NCI-H345 treated with DMSO at 0.1 percent for 48 hours (cell line): ENCODE results near the gene POMZP3.
"Not testable (repeated sequence)": the region's sequence is repeated elsewhere in the genome, so short reads cannot be mapped to it uniquely, and the experiment has no call there.

Experiments used
- DNase-seq: peaks from one replicate; lab custom pipeline; 2025; ENCODE audit not compliant: unreplicated experiment; lab: John Stamatoyannopoulos, UW

The POMZP3 gene

GRCh38 chr7:76626989-76627642 is at the start of gene POMZP3:
POMZP3 (minus strand) TSS chr7:76627279; CDS start chr7:76626064, 1,215 bp downstream.
- DNase-seq: not testable (repeated sequence)

GRCh38 chr7:76675783-76676182 is 48.7 kb upstream of the POMZP3 start:
- DNase-seq: not testable (repeated sequence)

GRCh38 chr7:76673346-76673745 is 46.3 kb upstream of the POMZP3 start:
- peak; percentile 24 for DNase-seq

- DNase-seq: not testable (repeated sequence)
Measured at GRCh38 chr7:76659212-76659611, 32.1 kb upstream of the POMZP3 start.

- DNase-seq: not testable (repeated sequence)
Measured at GRCh38 chr7:76656425-76656824, 29.3 kb upstream of the POMZP3 start.

- not testable (repeated sequence) for DNase-seq
Measured at GRCh38 chr7:76642620-76643019, 15.5 kb upstream of the POMZP3 start.

- not testable (repeated sequence) for DNase-seq
Measured at GRCh38 chr7:76637061-76637691, 10.1 kb upstream of the POMZP3 start.

GRCh38 chr7:76626581-76626980 is 498 bp downstream of the POMZP3 start:
- DNase-seq: not testable (repeated sequence)

- DNase-seq: not testable (repeated sequence)
Measured at GRCh38 chr7:76619439-76620190, 7.5 kb downstream of the POMZP3 start.

GRCh38 chr7:76613783-76614182 is 13.3 kb downstream of the POMZP3 start:
- not testable (repeated sequence) for DNase-seq

- DNase-seq: not testable (repeated sequence)
Measured at GRCh38 chr7:76612232-76612631, 14.8 kb downstream of the POMZP3 start.

GRCh38 chr7:76609864-76610263 is 17.2 kb downstream of the POMZP3 start:
- not testable (repeated sequence) for DNase-seq

- not testable (repeated sequence) for DNase-seq
Measured at GRCh38 chr7:76608469-76608868, 18.6 kb downstream of the POMZP3 start.

- DNase-seq: not testable (repeated sequence)
Measured at GRCh38 chr7:76606027-76606426, 21.1 kb downstream of the POMZP3 start.

GRCh38 chr7:76600650-76601049 is 26.4 kb downstream of the POMZP3 start:
- not testable (repeated sequence) for DNase-seq

GRCh38 chr7:76600116-76600482 is 27.0 kb downstream of the POMZP3 start:
- DNase-seq: not testable (repeated sequence)

GRCh38 chr7:76598590-76599264 is 28.4 kb downstream of the POMZP3 start:
- DNase-seq: not testable (repeated sequence)

GRCh38 chr7:76597288-76597687 is 29.8 kb downstream of the POMZP3 start:
- not testable (repeated sequence) for DNase-seq

- DNase-seq: not testable (repeated sequence)
Measured at GRCh38 chr7:76592694-76593093, 34.4 kb downstream of the POMZP3 start.

- not testable (repeated sequence) for DNase-seq
Measured at GRCh38 chr7:76591602-76592304, 35.3 kb downstream of the POMZP3 start.
